ENCODE data around the gene PLCL2.

Gene PLCL2

GRCh38 chr3:16896094-16896627 lies 11.4 kb downstream of the PLCL2 start:
- DNase-seq, result no peak

- no peak for DNase-seq
These were observed 12.1 kb downstream of the PLCL2 start for GRCh38 chr3:16896820-16897219.

GRCh38 chr3:16897254-16897926 lies 12.6 kb downstream of the PLCL2 start:
- DNase-seq, result no peak

GRCh38 chr3:16898595-16899395 lies 14.0 kb downstream of the PLCL2 start:
- DNase-seq, result no peak

GRCh38 chr3:16899919-16900318 lies 15.2 kb downstream of the PLCL2 start:
- no peak for DNase-seq

- DNase-seq, result no peak
These were observed 16.2 kb downstream of the PLCL2 start for GRCh38 chr3:16900779-16901440.

- no peak for DNase-seq
These were observed 20.0 kb downstream of the PLCL2 start for GRCh38 chr3:16904423-16905417.

- no peak for DNase-seq
These were observed 20.9 kb downstream of the PLCL2 start for GRCh38 chr3:16905704-16906103.

GRCh38 chr3:16906682-16907081 lies 21.9 kb downstream of the PLCL2 start:
- peak in 1 of 4 experiments; percentile 20 for DNase-seq

GRCh38 chr3:16907243-16907642 lies 22.5 kb downstream of the PLCL2 start:
- DNase-seq, result no peak

GRCh38 chr3:16908016-16908807 lies 23.5 kb downstream of the PLCL2 start:
- no peak for DNase-seq

GRCh38 chr3:16908896-16909295 lies 24.1 kb downstream of the PLCL2 start:
- no peak for DNase-seq

- no peak for DNase-seq
These were observed 25.0 kb downstream of the PLCL2 start for GRCh38 chr3:16909802-16910201.

- DNase-seq, result no peak
These were observed 25.5 kb downstream of the PLCL2 start for GRCh38 chr3:16910207-16910606.

- no peak for DNase-seq
These were observed 27.2 kb downstream of the PLCL2 start for GRCh38 chr3:16911916-16912315.

- DNase-seq, result peak in 3 of 4 experiments; percentile 20 to 49 (median 46)
These were observed 27.9 kb downstream of the PLCL2 start for GRCh38 chr3:16912400-16913263.

GRCh38 chr3:16913264-16913580 lies 28.5 kb downstream of the PLCL2 start:
- DNase-seq, result no peak

GRCh38 chr3:16916840-16917239 lies 32.1 kb downstream of the PLCL2 start:
- no peak for DNase-seq

- no peak for DNase-seq
These were observed 32.6 kb downstream of the PLCL2 start for GRCh38 chr3:16917256-16917935.
